ENCODE measurements around the gene HDAC7.
"Not testable (repeated sequence)": the region's sequence is repeated elsewhere in the genome, so short reads cannot be mapped to it uniquely, and the experiment has no call there.

HDAC7 gene

GRCh38 chr12:47848853-47849252, 29.1 kb upstream of the HDAC7 start:
- DNase-seq (ENCODE audit: low spot score) = no peak

- no peak for DNase-seq (ENCODE audit: low spot score)
Measured at GRCh38 chr12:47846294-47846996, 26.7 kb upstream of the HDAC7 start.

- no peak for DNase-seq (ENCODE audit: low spot score)
Measured at GRCh38 chr12:47845081-47845480, 25.4 kb upstream of the HDAC7 start.

- no peak for DNase-seq (ENCODE audit: low spot score)
Measured at GRCh38 chr12:47844264-47845019, 24.7 kb upstream of the HDAC7 start.

- DNase-seq (ENCODE audit: low spot score) = no peak
Measured at GRCh38 chr12:47843226-47843980, 23.7 kb upstream of the HDAC7 start.

GRCh38 chr12:47842543-47842942, 22.8 kb upstream of the HDAC7 start:
- DNase-seq (ENCODE audit: low spot score) = not testable (repeated sequence)

GRCh38 chr12:47841910-47842309, 22.2 kb upstream of the HDAC7 start:
- DNase-seq (ENCODE audit: low spot score) = no peak

GRCh38 chr12:47841501-47841900, 21.8 kb upstream of the HDAC7 start:
- DNase-seq (ENCODE audit: low spot score) = no peak

GRCh38 chr12:47840571-47840970, 20.9 kb upstream of the HDAC7 start:
- DNase-seq (ENCODE audit: low spot score) = no peak

GRCh38 chr12:47839214-47839876, 19.6 kb upstream of the HDAC7 start:
- no peak for DNase-seq (ENCODE audit: low spot score)

GRCh38 chr12:47838286-47838931, 18.7 kb upstream of the HDAC7 start:
- DNase-seq (ENCODE audit: low spot score) = peak; percentile 62

- peak; percentile 58 for DNase-seq (ENCODE audit: low spot score)
Measured at GRCh38 chr12:47837190-47838171, 17.8 kb upstream of the HDAC7 start.

- DNase-seq (ENCODE audit: low spot score) = no peak
Measured at GRCh38 chr12:47835831-47836155, 16.1 kb upstream of the HDAC7 start.

GRCh38 chr12:47835006-47835830, 15.5 kb upstream of the HDAC7 start:
- DNase-seq (ENCODE audit: low spot score) = no peak

GRCh38 chr12:47834199-47834903, 14.6 kb upstream of the HDAC7 start:
- no peak for DNase-seq (ENCODE audit: low spot score)

- DNase-seq (ENCODE audit: low spot score) = no peak
Measured at GRCh38 chr12:47833591-47834012, 13.9 kb upstream of the HDAC7 start.

GRCh38 chr12:47832263-47832933, 12.7 kb upstream of the HDAC7 start:
- no peak for DNase-seq (ENCODE audit: low spot score)

- DNase-seq (ENCODE audit: low spot score) = no peak
Measured at GRCh38 chr12:47829584-47829983, 9.9 kb upstream of the HDAC7 start.

Data from COLO829 (cell line).